HG03159 (cell line): ENCODE measurements around the gene TTBK2.
"Not testable (repeated sequence)": the region's sequence is repeated elsewhere in the genome, so short reads cannot be mapped to it uniquely, and the experiment has no call there.

Source experiments
- ATAC-seq: cut with Tn5 transposase; IDR thresholded peaks from one replicate; pipeline ENCODE4 v1.9.1; 2021; ENCODE audit warnings: mild to moderate bottlenecking, moderate library complexity; ENCODE audit not compliant: unreplicated experiment

Gene TTBK2

GRCh38 chr15:42911058-42911592 lies 9.5 kb downstream of the TTBK2 start:
- ATAC-seq: no peak

DNA sequence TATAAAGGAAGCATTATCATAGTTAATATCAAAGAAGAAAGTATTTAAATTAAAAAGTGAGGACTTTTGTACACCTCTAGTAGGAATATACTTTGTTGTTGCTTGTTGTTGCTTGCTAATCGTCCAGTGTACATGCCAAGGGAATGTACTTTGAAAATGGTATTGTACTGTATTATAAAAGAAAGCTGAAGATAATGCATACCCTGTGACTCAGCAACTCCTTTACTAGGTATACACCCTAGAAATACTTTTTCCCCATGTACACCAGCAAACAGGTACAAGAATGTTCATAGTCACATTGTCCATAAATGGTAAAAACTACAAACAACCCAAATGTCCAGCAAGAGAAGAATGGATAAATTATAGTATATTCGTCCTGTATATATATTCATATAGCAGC lies 12.0 kb downstream of the TTBK2 start:
- ATAC-seq: no peak

- ATAC-seq: no peak
These were observed 16.9 kb downstream of the TTBK2 start for GRCh38 chr15:42903388-42904324.

DNA sequence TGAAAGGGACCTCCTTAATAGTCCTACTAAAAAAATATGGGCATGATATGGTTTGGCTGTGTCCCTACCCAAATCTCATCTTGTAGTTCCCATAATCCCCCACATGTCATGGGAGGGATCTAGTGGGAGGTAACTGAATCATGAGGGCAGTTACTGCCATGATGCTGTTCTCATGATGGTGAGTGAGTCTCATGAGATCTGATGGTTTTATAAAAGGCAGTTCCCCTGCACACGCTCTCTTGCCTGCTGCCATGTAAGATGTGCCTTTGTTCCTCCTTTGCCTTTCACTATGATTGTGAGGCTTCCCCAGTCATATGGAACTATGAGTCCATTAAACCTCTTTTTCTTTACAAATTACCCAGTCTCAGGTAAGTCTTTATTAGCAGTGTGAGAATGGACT lies 26.7 kb downstream of the TTBK2 start:
- not testable (repeated sequence) for ATAC-seq

DNA sequence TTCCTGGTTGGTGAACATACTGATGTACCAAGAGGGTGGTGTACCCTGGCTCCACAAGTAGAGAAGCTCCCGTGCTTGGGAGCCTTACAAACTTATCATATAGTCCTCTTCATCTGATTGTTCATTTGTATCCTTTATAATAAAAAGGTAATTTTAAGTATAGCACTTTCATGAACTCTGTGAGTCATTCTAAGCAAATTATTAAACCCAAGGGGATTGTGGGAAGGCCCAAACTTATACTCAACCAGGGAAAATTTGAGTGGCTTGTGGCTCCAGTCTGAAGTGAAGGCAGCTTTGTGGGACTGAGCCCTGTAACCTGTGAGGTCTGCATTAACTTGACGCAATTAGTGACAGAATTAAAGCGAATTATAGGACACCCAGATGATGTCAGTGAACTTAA lies 29.0 kb downstream of the TTBK2 start:
- ATAC-seq: no peak

- ATAC-seq: no peak
These were observed 30.2 kb downstream of the TTBK2 start for GRCh38 chr15:42890161-42890913.

GRCh38 chr15:42887384-42887783 lies 33.2 kb downstream of the TTBK2 start:
- ATAC-seq: not testable (repeated sequence)

- no peak for ATAC-seq
These were observed 40.5 kb downstream of the TTBK2 start for GRCh38 chr15:42880121-42880520.

DNA sequence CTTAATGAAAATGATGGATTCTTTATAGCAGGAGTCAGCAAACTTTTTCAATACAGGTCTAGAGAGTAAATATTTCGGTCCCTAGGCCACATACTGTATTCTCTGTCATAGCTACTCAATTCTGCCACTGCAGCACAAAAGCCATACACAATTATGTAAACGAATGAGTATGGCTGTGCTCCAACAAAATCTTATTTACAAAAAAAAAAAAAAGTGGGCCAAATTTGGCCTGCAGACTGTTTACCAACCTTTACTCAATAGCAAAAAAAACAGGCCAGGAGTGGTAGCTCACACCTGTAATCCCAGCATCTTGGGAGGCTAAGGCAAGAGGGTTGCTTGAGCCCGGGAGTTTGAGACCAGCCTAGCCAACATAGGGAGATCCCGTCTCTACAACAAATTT lies 41.1 kb downstream of the TTBK2 start:
- ATAC-seq: no peak

DNA sequence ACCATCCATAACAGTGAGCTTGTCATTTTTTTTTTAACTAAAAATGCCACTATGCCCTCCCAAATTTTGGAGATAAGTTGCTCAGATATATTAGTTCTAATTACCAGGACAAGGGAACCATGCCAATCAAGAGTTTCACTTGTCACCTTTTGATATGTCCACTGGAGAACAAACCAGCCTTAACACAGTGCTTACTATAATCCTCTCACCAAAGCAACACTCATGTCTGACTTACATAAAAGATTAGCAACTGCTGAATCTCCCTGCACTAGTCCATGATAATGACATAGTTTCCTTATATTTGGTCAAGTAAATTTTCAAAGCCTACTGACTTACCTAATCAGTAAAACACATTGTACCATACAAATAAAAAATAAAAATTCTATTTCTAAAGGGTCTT lies 44.4 kb downstream of the TTBK2 start:
- no peak for ATAC-seq

- no peak for ATAC-seq
These were observed 51.9 kb downstream of the TTBK2 start for GRCh38 chr15:42868683-42869082.

DNA sequence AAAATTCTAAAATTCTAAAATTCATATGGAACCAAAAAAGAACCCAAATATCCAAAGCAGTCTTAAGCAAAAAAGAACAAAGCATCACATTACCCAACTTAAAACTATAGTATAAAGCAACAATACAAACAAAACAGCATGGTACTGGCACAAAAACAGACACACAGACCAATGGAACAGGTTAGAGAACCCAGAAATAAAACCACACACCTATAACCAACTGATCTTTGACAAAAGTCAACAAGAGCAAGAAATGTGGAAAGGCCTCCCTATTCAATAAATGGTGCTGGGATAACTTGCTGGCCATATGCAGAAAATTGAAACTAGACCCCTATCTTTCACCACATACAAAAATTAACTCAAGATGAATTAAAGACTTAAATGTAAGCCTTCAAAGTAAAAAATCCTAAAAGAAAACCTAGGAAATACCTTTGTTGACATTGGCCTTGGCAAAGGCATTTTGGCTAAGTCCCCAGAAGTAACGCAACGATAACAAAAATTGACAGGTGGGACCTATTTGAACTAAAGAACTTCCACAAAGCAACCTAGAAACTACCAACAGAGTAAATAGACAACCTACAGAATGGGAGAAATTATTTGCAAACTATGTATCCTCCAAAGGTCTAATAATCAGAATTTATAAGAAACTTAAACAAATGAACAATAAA lies 56.9 kb downstream of the TTBK2 start:
- no peak for ATAC-seq

DNA sequence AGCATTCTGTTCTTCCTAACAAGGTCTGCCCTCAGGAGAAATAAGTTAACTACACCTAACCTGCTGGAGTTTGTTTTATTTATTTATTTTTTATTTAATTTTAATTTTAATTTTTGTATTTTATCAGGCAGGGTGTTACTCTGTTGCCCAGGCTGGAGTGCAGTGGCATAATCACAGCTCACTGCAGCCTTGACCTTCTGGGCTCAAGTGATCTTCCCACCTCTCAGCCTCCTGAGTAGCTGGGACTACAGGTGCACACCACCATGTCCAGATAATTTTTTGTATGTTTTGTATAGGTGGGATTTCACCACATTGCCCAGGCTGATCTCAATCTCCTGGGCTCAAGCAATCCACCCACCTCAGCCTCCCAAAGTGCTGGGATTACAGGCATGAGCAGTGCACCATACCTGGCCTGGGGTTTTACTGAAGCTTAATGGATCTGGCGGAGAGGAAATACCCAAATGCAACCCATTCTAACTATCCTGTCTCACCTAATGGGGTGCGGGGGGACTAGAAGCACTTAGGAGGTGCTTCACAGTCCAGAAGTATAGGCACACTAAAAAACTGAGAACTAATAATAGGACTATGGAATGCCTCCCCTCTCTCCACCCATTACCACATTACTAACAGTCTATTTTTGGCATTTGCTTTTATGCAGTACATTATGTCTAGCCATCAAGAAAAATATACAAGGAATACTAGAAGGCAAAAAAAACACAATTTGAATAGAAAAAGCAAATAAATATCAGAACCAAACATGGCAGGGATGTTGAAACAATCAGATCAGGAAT lies 61.4 kb downstream of the TTBK2 start:
- no peak for ATAC-seq

- no peak for ATAC-seq
These were observed 62.0 kb downstream of the TTBK2 start for GRCh38 chr15:42858540-42858939.

DNA sequence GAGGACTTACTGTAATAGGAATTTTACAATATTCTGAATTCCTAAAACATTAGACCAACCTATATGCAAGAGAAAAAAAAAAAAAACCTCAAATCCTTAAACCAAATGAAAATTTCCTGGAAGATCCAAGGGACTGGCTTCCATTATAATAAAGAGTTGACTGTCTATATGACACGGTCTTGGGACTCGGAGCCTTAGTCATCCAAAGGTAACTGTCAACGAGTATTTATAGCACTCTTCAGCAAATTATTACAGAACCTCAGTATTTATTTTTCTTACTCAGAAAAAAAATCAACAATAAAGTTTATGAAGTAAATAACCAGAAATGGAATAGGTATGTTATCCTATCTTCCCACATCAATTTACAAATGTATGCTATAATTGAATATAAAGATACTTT lies 66.0 kb downstream of the TTBK2 start:
- ATAC-seq: no peak

- no peak for ATAC-seq
These were observed 70.7 kb downstream of the TTBK2 start for GRCh38 chr15:42849836-42850235.

DNA sequence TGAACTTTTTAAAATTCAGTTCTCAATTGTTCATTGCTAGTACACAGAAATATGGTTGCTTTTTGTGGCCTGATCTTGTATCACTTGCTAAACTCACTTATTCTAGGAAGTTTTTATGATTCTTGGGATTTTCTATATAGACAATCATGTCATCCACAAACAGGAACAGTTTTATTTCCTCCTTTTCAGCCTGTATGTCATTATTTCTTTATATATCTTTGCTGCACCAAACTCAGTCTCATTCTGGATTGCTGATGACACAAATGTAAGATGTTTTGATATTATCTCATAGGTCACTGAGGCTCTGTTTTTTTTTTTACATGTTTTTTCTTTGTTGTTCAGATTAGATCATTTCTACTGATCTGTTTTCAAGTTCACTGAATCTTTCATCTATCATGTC lies 71.7 kb downstream of the TTBK2 start:
- ATAC-seq: no peak

DNA sequence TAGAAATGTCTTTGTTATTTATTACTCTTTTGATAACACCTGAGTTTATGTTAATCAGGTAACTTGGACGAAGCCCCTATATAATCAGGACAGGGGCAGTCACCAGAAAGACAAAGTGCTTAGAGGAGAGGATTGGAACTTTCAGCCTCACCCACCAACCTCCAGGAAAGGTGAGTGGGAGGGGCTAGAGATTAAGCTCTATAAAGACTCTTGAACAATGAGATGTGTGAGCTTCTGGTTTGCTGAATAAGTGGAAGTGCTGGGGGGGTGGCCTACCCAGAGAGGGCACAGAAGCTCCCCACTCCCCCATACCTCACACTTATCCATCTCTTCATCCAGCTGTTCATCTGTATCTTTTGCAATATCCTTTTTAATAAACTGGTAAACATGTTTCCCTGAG lies 73.9 kb downstream of the TTBK2 start:
- ATAC-seq: no peak

GRCh38 chr15:42845581-42845980 lies 75.0 kb downstream of the TTBK2 start:
- no peak for ATAC-seq

DNA sequence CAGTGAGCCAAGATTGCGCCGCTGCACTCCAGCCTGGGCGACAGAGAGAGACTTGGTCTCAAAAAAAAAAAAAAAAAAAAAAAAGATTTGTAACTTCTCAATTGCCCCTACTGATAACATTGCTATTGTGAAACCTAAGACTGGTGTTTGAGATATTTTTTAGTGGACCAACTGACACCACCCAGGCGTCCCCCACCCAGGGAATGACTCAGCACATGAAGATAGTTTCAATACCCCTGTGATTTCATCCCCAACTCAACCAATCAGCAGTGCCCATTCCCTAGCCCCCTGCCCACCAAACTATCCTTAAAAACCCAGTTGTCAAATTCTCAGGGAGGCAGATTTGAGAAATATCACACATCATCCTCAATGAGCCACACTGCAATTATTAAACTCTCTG lies 76.9 kb downstream of the TTBK2 start:
- no peak for ATAC-seq

DNA sequence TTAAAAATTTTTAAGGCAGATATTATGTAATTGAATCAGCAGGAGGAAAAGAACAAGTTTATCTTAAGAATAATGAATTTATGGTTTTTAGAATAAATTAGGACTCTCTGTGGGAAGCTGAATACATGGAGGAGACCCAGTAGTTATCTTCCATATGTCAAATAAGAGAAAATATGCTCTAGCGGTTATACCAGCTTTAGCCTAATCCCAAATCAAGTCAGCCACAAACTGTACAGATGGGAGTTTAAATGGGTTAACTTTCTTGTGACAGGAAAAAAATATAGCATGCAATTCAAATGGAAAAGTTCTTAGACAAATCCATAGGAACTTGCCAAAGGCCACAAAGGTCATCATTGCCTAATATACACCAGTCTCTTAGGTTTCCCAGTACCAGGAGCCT lies 84.3 kb downstream of the TTBK2 start:
- ATAC-seq: no peak
